H9 (cell line): ENCODE results near the gene SNRPD3. TPM values are rescaled to one million over a fixed set of nuclear protein-coding genes. Genes with fewer than 3 reads are reported as not detected.

Experiments
- DNase-seq: peaks from one replicate; pipeline ENCODE4 v3.0.0-alpha.2; 2017
- H2AFZ ChIP-seq: one replicate; pipeline ENCODE4 v1.6.1; 2013; ENCODE audit warnings: mild to moderate bottlenecking, low read length, control low read depth, moderate library complexity
- H2AK5ac ChIP-seq: 2 replicates; pipeline ENCODE4 v1.6.1; 2013; ENCODE audit warnings: low read length, control low read depth, mixed read lengths; ENCODE audit not compliant: insufficient read length
- H2BK120ac ChIP-seq: one replicate; pipeline ENCODE4 v1.6.1; 2013; ENCODE audit warnings: low read depth, mild to moderate bottlenecking, low read length, control low read depth, inconsistent platforms; ENCODE audit not compliant: poor library complexity, severe bottlenecking
- H2BK12ac ChIP-seq: 2 replicates; pipeline ENCODE4 v1.6.1; 2013; ENCODE audit warnings: low read length, control low read depth, mixed read lengths, low read depth; ENCODE audit not compliant: insufficient read length
- H2BK15ac ChIP-seq: 2 replicates; pipeline ENCODE4 v1.6.1; 2013; ENCODE audit warnings: low read depth, low read length, control low read depth
- H2BK20ac ChIP-seq: one replicate; pipeline ENCODE4 v1.6.1; 2013; ENCODE audit warnings: low read depth, mild to moderate bottlenecking, low read length, control low read depth, inconsistent platforms; ENCODE audit not compliant: poor library complexity, severe bottlenecking
- H2BK5ac ChIP-seq: 2 replicates; pipeline ENCODE4 v1.6.1; 2013; ENCODE audit warnings: low read length, control low read depth, mixed read lengths; ENCODE audit not compliant: insufficient read length
- H3K14ac ChIP-seq: 2 replicates; pipeline ENCODE4 v1.6.1; 2013; ENCODE audit warnings: low read length, control low read depth; ENCODE audit not compliant: insufficient read depth
- H3K18ac ChIP-seq: 2 replicates; pipeline ENCODE4 v1.6.1; 2013; ENCODE audit warnings: low read depth, mild to moderate bottlenecking, mixed read lengths, low read length, control low read depth; ENCODE audit not compliant: insufficient read length
- H3K23ac ChIP-seq: 2 replicates; pipeline ENCODE4 v1.6.1; 2013; ENCODE audit warnings: low read length, control low read depth, mixed read lengths, low read depth; ENCODE audit not compliant: insufficient read length
- H3K23me2 ChIP-seq: 2 replicates; pipeline ENCODE4 v1.6.1; 2013; ENCODE audit warnings: low read depth, mild to moderate bottlenecking, mixed read lengths, low read length, control low read depth; ENCODE audit not compliant: insufficient read length, poor library complexity, severe bottlenecking
- H3K27ac ChIP-seq: 2 replicates; pipeline ENCODE4 v1.5.1; 2013; ENCODE audit warnings: low read length, control low read depth, mixed read lengths, low read depth; ENCODE audit not compliant: insufficient read length
- H3K27me3 ChIP-seq: 2 replicates; pipeline ENCODE4 v1.6.1; 2013; ENCODE audit warnings: low read length, control low read depth, inconsistent platforms; ENCODE audit not compliant: insufficient read depth
- H3K4ac ChIP-seq: 2 replicates; pipeline ENCODE4 v1.6.1; 2013; ENCODE audit warnings: low read depth, mild to moderate bottlenecking, control low read depth, inconsistent platforms, low read length, moderate library complexity
- H3K4me1 ChIP-seq: 2 replicates; pipeline ENCODE4 v1.6.1; 2013; ENCODE audit warnings: low read length, control low read depth, inconsistent platforms; ENCODE audit not compliant: insufficient read depth
- H3K4me2 ChIP-seq: 2 replicates; pipeline ENCODE4 v1.6.1; 2013; ENCODE audit warnings: low read length, control low read depth, mixed read lengths; ENCODE audit not compliant: insufficient read length, insufficient read depth
- H3K56ac ChIP-seq: 2 replicates; pipeline ENCODE4 v1.6.1; 2013; ENCODE audit warnings: low read depth, mild to moderate bottlenecking, mixed read lengths, low read length, control low read depth; ENCODE audit not compliant: insufficient read length
- H3K79me1 ChIP-seq: 2 replicates; pipeline ENCODE4 v1.6.1; 2013; ENCODE audit warnings: low read depth, mild to moderate bottlenecking, moderate library complexity, low read length, control low read depth, inconsistent platforms; ENCODE audit not compliant: insufficient read depth, poor library complexity, severe bottlenecking
- H3K79me2 ChIP-seq: 2 replicates; pipeline ENCODE4 v1.6.1; 2013; ENCODE audit warnings: low read length, control low read depth, inconsistent platforms; ENCODE audit not compliant: insufficient read depth
- H3K9ac ChIP-seq: 2 replicates; pipeline ENCODE4 v1.6.1; 2013; ENCODE audit warnings: low read length, control low read depth, mixed read lengths; ENCODE audit not compliant: insufficient read length; ENCODE audit errors: extremely low read depth
- H3K9me3 ChIP-seq: one replicate; pipeline ENCODE4 v1.6.1; 2013; ENCODE audit warnings: low read depth, low read length, inconsistent platforms; ENCODE audit not compliant: control insufficient read depth
- H3T11ph ChIP-seq: one replicate; pipeline ENCODE4 v1.6.1; 2013; ENCODE audit warnings: mild to moderate bottlenecking, low read length, control low read depth, inconsistent platforms
- H4K20me1 ChIP-seq: one replicate; pipeline ENCODE4 v1.6.1; 2013; ENCODE audit not compliant: control insufficient read depth, insufficient read length, insufficient read depth
- H4K5ac ChIP-seq: 2 replicates; pipeline ENCODE4 v1.6.1; 2013; ENCODE audit warnings: low read depth, mild to moderate bottlenecking, mixed read lengths, low read length, control low read depth; ENCODE audit not compliant: insufficient read length
- H4K8ac ChIP-seq: replicated peaks from 2 replicates; pipeline ENCODE4 v1.6.1; 2013; ENCODE audit warnings: low read length, control low read depth, mixed read lengths, low read depth; ENCODE audit not compliant: insufficient read length
- H4K91ac ChIP-seq: 2 replicates; pipeline ENCODE4 v1.6.1; 2013; ENCODE audit warnings: low read depth, mild to moderate bottlenecking, moderate library complexity, mixed read lengths, low read length, control low read depth; ENCODE audit not compliant: insufficient read length
- H3K27ac Mint-ChIP-seq, 3 experiments: 2 replicates in 2 of 3; 3 replicates in 1 of 3; pipeline ENCODE4 v1.8.0; 2020 to 2021; ENCODE audit warnings: mixed read lengths in 3 of 3, mild to moderate bottlenecking in 1 of 3, moderate library complexity in 1 of 3
- H3K27me3 Mint-ChIP-seq: 2 replicates; pipeline ENCODE4 v1.8.0; 2021; ENCODE audit warnings: low read depth, mild to moderate bottlenecking, moderate library complexity, mixed read lengths
- H3K36me3 Mint-ChIP-seq, 3 experiments: 2 replicates in 2 of 3; 3 replicates in 1 of 3; pipeline ENCODE4 v1.8.0; 2020 to 2021; ENCODE audit warnings: low read depth in 3 of 3, mixed read lengths in 3 of 3; ENCODE audit not compliant: insufficient read depth in 1 of 3
- H3K4me1 Mint-ChIP-seq, 2 experiments: 2 replicates each; pipeline ENCODE4 v1.8.0; 2020; ENCODE audit warnings: mixed read lengths in 2 of 2
- H3K4me3 Mint-ChIP-seq, 2 experiments: 2 replicates in 1 of 2; 3 replicates in 1 of 2; pipeline ENCODE4 v1.8.0; 2020 to 2021; ENCODE audit warnings: mild to moderate bottlenecking in 2 of 2, mixed read lengths in 2 of 2, moderate library complexity in 1 of 2
- H3K9me3 Mint-ChIP-seq, 2 experiments: 2 replicates in 1 of 2; 3 replicates in 1 of 2; pipeline ENCODE4 v1.8.0; 2020; ENCODE audit warnings: mild to moderate bottlenecking in 2 of 2, mixed read lengths in 2 of 2, moderate library complexity in 1 of 2
- WGBS: extraction: QIAGEN DNeasy Blood & Tissue Kit; methylation state at CpG from one replicate; pipeline ENCODE4 v1.1.7; 2013; ENCODE audit warnings: missing lambda C conversion rate, low lambda C conversion rate, mixed read lengths; ENCODE audit not compliant: insufficient read length; ENCODE audit errors: extremely low coverage; 5-methylcytosine and 5-hydroxymethylcytosine counted together
- total RNA-seq: library from RNA; stranded (reverse); gene quantifications from 2 replicates; pipeline ENCODE4 v1.2.1, GENCODE V29; 2021
- TF ChIP-seq, protein P1 (sequence below): fragments of 200-600 bp; sonication (generic); conservative IDR thresholded peaks from 3 replicates; pipeline ENCODE4 v1.8.0; 2021; ENCODE audit warnings: antibody characterized with exemption, mild to moderate bottlenecking

Gene SNRPD3
- total RNA-seq, 1 experiment from 2014 or later: 212 TPM

DNA sequence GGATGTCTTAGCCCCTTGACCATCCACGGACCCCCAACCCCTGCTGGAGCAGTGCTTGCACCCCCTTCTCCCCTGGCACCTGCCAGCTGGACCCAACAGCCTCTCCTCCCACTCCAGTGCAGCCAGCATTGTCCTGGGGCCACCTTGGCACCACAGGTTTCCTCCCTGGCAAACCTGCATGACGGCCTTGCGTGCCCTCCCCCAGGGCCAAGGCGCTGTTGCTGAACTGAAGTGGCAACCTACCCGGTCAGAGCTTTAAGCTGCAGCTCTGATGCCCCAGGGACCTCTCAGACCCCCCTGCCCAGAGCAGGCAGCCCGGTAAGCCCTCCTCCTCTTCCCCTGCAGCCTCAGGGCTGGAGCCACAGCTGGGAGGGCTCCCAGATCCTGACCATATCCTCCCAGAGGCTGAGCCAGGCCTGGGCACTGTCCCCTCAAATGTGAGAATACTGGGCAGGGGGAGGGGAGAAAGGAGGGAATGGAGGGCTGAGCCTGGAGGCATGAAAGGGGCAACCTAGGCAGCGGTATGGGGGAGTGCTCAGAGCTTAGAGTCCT, 38.8 kb downstream of the SNRPD3 start:
- Mint-ChIP-seq H3K27ac (no peak overlapping the region; a peak in 1 of 7 replicates), H3K4me3 (peak overlapping the region in 1 of 2 experiments; percentile 29; a peak in 2 of 5 replicates), H3K9me3 (no peaks in the 10 kb centered on the region), H3K27me3 (no peaks in the 10 kb centered on the region), H3K36me3 (no peaks in the 10 kb centered on the region), H3K4me1 (peaks cover 12 to 35% of the 10 kb centered on the region in 2 experiments)
- H3K79me2 ChIP-seq: no peaks in the 10 kb centered on the region
- no peak overlapping the region for H4K91ac ChIP-seq
- H3K23ac ChIP-seq: no peak overlapping the region
- H2BK15ac ChIP-seq: no peak overlapping the region
- no peak overlapping the region for H4K5ac ChIP-seq
- no peak overlapping the region for H3K4ac ChIP-seq
- no peak overlapping the region for H3T11ph ChIP-seq
- H3K79me1 ChIP-seq: no peaks in the 10 kb centered on the region
- H3K27ac ChIP-seq: no peak overlapping the region
- no peak overlapping the region for H3K56ac ChIP-seq
- H2BK120ac ChIP-seq: no peak overlapping the region
- no peak overlapping the region for H2AK5ac ChIP-seq
- no peak overlapping the region for H3K14ac ChIP-seq
- no peak for DNase-seq
- no peak overlapping the region for H2BK20ac ChIP-seq
- no peaks in the 10 kb centered on the region for H3K4me1 ChIP-seq
- no peak overlapping the region for H4K8ac ChIP-seq
- H4K20me1 ChIP-seq: no peaks in the 10 kb centered on the region
- no peak overlapping the region for H2AFZ ChIP-seq
- H3K9me3 ChIP-seq: no peaks in the 10 kb centered on the region
- no peak overlapping the region for H3K18ac ChIP-seq
- no peaks in the 10 kb centered on the region for H3K23me2 ChIP-seq
- no peaks in the 10 kb centered on the region for H3K27me3 ChIP-seq
- H3K9ac ChIP-seq: no peak overlapping the region
- TF ChIP-seq, protein P1, sequence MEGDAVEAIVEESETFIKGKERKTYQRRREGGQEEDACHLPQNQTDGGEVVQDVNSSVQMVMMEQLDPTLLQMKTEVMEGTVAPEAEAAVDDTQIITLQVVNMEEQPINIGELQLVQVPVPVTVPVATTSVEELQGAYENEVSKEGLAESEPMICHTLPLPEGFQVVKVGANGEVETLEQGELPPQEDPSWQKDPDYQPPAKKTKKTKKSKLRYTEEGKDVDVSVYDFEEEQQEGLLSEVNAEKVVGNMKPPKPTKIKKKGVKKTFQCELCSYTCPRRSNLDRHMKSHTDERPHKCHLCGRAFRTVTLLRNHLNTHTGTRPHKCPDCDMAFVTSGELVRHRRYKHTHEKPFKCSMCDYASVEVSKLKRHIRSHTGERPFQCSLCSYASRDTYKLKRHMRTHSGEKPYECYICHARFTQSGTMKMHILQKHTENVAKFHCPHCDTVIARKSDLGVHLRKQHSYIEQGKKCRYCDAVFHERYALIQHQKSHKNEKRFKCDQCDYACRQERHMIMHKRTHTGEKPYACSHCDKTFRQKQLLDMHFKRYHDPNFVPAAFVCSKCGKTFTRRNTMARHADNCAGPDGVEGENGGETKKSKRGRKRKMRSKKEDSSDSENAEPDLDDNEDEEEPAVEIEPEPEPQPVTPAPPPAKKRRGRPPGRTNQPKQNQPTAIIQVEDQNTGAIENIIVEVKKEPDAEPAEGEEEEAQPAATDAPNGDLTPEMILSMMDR: no peak
- H2BK5ac ChIP-seq: no peak overlapping the region
- H3K4me2 ChIP-seq: no peak overlapping the region
- H2BK12ac ChIP-seq: no peak overlapping the region
- no CpG with 5 or more reads among the region's 7 CpGs for WGBS
